ENCODE results near the gene SDE2. TPM values are rescaled to one million over a fixed set of nuclear protein-coding genes. Genes with fewer than 3 reads are reported as not detected.

The SDE2 gene
- total RNA-seq, 4 donors from 2014 or later = 26.2 to 32.7 (median 30.9) TPM

DNA sequence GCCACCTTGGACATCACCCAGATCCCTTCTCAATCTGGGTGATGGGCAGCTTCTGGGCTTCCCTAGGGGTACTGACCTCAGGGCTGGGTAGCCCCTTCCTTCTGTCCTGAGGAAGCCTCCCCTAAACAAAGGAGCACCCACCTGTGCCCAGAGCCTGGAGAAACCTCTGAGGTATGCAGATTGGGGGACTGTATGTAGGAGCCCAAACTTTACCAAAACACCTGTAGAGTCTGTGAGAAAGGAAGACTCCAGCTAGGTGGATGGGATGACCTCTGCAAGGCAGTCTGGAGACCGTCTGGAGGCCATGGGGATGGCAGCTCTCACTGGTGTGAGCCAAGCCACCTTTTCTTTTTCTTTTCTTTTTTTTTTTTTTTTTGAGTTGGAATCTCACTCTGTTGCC, 44.4 kb downstream of the SDE2 start:
- WGBS, 2 donors = 83 to 92% methylated on average over 1 of the region's 1 CpG
- no peak overlapping the region for H3K4me3 ChIP-seq (ENCODE audit: low read depth, poor library complexity, severe bottlenecking)
- TF ChIP-seq POLR2A (IDR thresholded peaks at IDR 0.05) = no peak
- intact Hi-C loops (cut with DNase I; ENCODE audit: low total_unique reads) = no loop called here
- DNase-seq (ENCODE audit: low spot score in 2 of 2) = no peak

DNA sequence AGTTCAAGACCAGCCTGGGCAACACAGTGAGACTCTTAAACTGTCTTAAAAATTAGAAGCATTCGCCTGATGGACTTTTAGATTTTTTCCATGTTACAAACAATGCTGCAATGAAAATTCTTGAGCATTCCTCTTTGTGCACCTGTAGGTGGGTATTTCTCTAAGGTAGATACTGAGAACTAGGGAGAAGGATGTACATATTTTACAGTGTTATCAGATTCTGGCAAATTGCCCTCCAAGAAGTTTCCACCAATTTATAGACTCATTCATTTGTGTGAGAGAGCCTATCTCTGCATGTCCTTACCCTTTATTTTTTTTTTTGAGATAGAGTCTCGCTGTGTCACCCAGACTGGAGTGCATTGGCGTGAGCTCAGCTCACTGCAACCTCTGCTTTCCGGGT, 45.8 kb downstream of the SDE2 start:
- no peak for DNase-seq (ENCODE audit: low spot score in 2 of 2)
- no peak for TF ChIP-seq POLR2A (IDR thresholded peaks at IDR 0.05)
- TF ChIP-seq, protein P1, sequence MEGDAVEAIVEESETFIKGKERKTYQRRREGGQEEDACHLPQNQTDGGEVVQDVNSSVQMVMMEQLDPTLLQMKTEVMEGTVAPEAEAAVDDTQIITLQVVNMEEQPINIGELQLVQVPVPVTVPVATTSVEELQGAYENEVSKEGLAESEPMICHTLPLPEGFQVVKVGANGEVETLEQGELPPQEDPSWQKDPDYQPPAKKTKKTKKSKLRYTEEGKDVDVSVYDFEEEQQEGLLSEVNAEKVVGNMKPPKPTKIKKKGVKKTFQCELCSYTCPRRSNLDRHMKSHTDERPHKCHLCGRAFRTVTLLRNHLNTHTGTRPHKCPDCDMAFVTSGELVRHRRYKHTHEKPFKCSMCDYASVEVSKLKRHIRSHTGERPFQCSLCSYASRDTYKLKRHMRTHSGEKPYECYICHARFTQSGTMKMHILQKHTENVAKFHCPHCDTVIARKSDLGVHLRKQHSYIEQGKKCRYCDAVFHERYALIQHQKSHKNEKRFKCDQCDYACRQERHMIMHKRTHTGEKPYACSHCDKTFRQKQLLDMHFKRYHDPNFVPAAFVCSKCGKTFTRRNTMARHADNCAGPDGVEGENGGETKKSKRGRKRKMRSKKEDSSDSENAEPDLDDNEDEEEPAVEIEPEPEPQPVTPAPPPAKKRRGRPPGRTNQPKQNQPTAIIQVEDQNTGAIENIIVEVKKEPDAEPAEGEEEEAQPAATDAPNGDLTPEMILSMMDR (IDR thresholded peaks at IDR 0.05) = no peak
- WGBS, 2 donors = 89 to 90% methylated on average over 4 of the region's 4 CpGs
- intact Hi-C loops (cut with DNase I; ENCODE audit: low total_unique reads) = no loop called here
- H3K4me3 ChIP-seq (ENCODE audit: low read depth, poor library complexity, severe bottlenecking) = no peak overlapping the region

DNA sequence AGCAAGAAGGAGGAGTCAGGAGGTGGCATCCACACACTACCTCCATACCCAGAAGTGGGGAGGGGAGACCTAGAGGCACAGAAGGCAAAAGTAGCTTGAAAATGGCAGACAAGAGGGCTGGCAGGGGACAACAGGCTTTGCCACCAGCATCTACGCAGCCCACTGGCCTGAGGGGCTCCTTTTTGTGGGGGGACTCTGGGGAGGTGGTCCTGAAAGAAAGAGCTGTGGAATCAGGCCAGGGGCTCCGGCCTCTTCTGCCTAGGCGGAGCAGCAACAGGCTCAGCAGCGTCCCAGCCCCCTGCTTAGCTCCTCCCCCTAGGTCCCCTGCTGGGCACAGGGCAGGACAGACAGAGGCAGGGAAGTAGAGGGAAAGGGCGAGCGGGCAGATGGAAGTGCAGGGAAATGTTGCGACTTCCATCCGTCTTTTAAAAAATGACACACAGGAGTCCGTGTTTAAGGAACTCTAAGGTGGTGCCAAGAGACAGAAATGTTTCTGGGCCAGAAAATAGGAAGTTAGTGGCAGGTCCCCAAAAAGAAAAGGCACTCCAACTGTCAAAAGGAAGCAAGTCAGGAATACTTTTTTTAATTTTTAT, 48.1 kb downstream of the SDE2 start:
- 54 to 72% methylated on average over 9 of the region's 9 CpGs for WGBS, 2 donors
- H3K4me3 ChIP-seq (ENCODE audit: low read depth, poor library complexity, severe bottlenecking) = no peak overlapping the region

GRCh38 chr1:225949041-225949440, 50.1 kb downstream of the SDE2 start:
- TF ChIP-seq, protein P1 (IDR thresholded peaks at IDR 0.05) = no peak
- TF ChIP-seq POLR2A (IDR thresholded peaks at IDR 0.05) = no peak
- no peak for DNase-seq (ENCODE audit: low spot score in 2 of 2)
- intact Hi-C loops (cut with DNase I; ENCODE audit: low total_unique reads) = no loop called here
- H3K4me3 ChIP-seq (ENCODE audit: low read depth, poor library complexity, severe bottlenecking) = no peak overlapping the region
- 48 to 56% methylated on average over 6 of the region's 6 CpGs for WGBS, 2 donors

More for the DNA sequence above, 48.1 kb downstream of the SDE2 start:
- TF ChIP-seq POLR2A (IDR thresholded peaks at IDR 0.05) = no peak
- TF ChIP-seq, protein P1 (IDR thresholded peaks at IDR 0.05) = no peak
- no peak for DNase-seq (ENCODE audit: low spot score in 2 of 2)
- intact Hi-C loops (cut with DNase I; ENCODE audit: low total_unique reads) = no loop called here

GRCh38 chr1:225946803-225947202, 52.3 kb downstream of the SDE2 start:
- H3K4me3 ChIP-seq (ENCODE audit: low read depth, poor library complexity, severe bottlenecking) = no peak overlapping the region
- intact Hi-C loops (cut with DNase I; ENCODE audit: low total_unique reads) = no loop called here
- WGBS, 2 donors = 90 to 97% methylated on average over 5 of the region's 5 CpGs
- TF ChIP-seq POLR2A (IDR thresholded peaks at IDR 0.05) = no peak
- TF ChIP-seq, protein P1 (IDR thresholded peaks at IDR 0.05) = no peak
- DNase-seq (ENCODE audit: low spot score in 2 of 2) = no peak

- 80 to 86% methylated on average over 4 of the region's 4 CpGs for WGBS, 2 donors
- intact Hi-C loops (cut with DNase I; ENCODE audit: low total_unique reads) = no loop called here
- no peak for DNase-seq (ENCODE audit: low spot score in 2 of 2)
- TF ChIP-seq POLR2A (IDR thresholded peaks at IDR 0.05) = no peak
- TF ChIP-seq, protein P1 (IDR thresholded peaks at IDR 0.05) = no peak
- H3K4me3 ChIP-seq (ENCODE audit: low read depth, poor library complexity, severe bottlenecking) = no peak overlapping the region
These were observed 53.0 kb downstream of the SDE2 start for GRCh38 chr1:225946082-225946620.
